ENCODE data around the gene ZFP2.
"Not testable (repeated sequence)": the region's sequence is repeated elsewhere in the genome, so short reads cannot be mapped to it uniquely, and the experiment has no call there.

Gene ZFP2

GRCh38 chr5:178895615-178896571 lies at the start of gene ZFP2:
Gene ZFP2, plus strand, starts transcription at chr5:178895913. Its CDS starts 35,401 bp downstream, at chr5:178931314.
- DNase-seq (ENCODE audit: low read depth in 2 of 2), result peak in 1 of 2 experiments; percentile 17

- no peak for DNase-seq (ENCODE audit: low read depth in 2 of 2)
Measured at GRCh38 chr5:178849316-178849715, 46.4 kb upstream of the ZFP2 start.

DNA sequence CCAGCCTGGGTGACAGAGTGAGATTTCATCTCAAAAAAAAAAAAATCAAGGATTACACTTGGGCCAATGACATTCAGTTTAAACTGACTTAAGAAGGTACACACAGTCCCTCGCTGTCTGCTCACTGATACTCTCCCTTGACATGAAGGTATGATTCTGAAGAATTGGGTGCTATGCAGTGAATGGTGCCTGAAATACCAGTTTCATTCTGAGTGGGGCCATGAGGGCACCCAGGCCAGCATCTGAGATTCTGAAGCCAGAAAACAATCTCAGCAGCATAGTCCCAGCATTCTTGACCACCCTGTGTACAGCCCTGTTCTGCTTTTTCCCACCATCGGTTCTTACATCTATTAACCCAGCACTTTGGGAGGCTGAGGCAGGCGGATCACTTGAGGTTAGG lies 43.8 kb upstream of the ZFP2 start:
- no peak for DNase-seq (ENCODE audit: low read depth in 2 of 2)

GRCh38 chr5:178854284-178854683 lies 41.4 kb upstream of the ZFP2 start:
- no peak for DNase-seq (ENCODE audit: low read depth in 2 of 2)

GRCh38 chr5:178859625-178860521 lies 35.8 kb upstream of the ZFP2 start, which contains the start of gene ZNF354B:
Gene ZNF354B, plus strand, starts transcription at chr5:178859953. Its CDS starts 1,095 bp downstream, at chr5:178861048.
- peak; percentile 69 to 76 for DNase-seq (ENCODE audit: low read depth in 2 of 2)

GRCh38 chr5:178860615-178861014 lies 35.1 kb upstream of the ZFP2 start:
- not testable (repeated sequence) for DNase-seq (ENCODE audit: low read depth in 2 of 2)

- DNase-seq (ENCODE audit: low read depth in 2 of 2), result no peak
Measured at GRCh38 chr5:178861627-178862026, 34.1 kb upstream of the ZFP2 start.

- no peak for DNase-seq (ENCODE audit: low read depth in 2 of 2)
Measured at GRCh38 chr5:178866946-178867345, 28.8 kb upstream of the ZFP2 start.

DNA sequence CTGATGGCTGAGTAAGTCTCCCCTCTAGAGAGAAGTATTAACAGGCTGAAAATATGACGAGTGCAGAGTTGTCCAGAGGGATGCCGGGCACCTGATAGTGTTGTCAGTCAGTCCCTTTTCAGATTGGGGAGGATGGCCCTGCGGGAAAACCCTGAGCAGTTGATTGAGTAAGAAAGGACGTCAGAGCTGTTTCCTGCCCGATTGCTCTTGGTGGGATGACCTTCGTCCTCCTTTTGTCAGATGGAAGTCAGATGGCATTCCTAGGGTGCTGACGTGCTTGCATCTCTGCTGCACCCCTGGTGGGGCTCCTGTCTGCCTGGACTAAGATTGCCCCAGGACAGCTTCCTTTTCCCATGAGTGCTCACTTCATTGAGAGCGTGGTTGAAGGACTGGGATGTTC lies 26.1 kb upstream of the ZFP2 start:
- DNase-seq (ENCODE audit: low read depth in 2 of 2), result no peak

DNA sequence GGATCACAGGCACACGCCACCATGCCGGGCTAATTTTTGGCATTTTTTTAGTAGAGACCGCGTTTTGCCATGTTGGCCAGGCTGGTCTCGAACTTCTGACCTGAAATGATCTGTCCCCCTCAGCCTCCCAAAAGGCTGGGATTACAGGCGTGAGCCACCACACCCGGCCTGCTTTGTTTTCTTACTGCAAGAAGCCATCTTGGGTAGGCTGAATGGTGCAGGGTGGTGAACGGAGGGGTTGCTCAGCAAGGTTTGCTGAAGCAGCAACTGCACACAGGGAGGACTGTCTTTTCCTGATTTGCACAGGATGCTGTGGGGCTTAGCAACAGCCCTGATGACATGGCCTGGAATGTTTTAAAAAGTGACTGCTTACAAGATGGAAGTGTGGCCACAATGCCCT lies 25.3 kb upstream of the ZFP2 start:
- no peak for DNase-seq (ENCODE audit: low read depth in 2 of 2)

DNA sequence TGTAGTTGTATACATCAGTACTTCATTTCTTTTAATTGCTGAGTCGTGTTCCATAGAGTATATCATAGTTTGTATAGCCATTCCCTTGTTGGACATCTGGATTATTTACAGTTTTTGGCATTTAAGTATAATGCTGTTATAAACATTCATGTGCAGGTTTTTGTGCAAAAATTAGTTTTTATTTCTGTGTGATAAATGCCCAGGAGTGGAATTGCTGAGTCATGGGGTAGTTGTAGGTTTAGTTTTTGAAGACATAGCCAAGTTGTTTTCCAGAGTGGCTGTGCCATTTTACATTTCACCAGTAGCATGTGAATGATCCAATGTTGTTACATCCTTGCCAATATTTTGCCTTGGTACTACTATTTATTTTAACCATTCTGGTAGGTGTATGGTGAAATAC lies 23.4 kb upstream of the ZFP2 start:
- no peak for DNase-seq (ENCODE audit: low read depth in 2 of 2)

DNA sequence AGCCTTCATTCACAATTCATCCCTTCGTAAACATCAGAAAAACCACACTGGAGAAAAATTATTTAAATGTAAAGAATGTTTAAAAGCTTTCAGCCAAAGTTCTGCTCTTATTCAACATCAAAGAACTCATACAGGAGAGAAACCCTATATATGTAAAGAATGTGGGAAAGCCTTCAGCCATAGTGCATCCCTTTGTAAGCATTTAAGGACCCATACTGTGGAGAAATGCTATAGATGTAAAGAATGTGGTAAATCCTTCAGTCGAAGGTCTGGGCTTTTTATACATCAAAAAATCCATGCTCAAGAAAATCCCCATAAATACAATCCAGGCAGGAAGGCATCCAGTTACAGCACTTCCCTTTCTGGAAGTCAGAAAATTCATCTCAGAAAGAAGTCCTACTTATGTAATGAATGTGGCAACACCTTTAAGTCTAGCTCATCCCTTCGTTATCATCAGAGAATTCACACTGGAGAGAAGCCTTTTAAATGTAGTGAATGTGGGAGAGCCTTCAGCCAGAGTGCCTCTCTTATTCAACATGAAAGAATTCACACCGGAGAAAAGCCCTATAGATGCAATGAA lies 12.5 kb upstream of the ZFP2 start:
- not testable (repeated sequence) for DNase-seq (ENCODE audit: low read depth in 2 of 2)

DNA sequence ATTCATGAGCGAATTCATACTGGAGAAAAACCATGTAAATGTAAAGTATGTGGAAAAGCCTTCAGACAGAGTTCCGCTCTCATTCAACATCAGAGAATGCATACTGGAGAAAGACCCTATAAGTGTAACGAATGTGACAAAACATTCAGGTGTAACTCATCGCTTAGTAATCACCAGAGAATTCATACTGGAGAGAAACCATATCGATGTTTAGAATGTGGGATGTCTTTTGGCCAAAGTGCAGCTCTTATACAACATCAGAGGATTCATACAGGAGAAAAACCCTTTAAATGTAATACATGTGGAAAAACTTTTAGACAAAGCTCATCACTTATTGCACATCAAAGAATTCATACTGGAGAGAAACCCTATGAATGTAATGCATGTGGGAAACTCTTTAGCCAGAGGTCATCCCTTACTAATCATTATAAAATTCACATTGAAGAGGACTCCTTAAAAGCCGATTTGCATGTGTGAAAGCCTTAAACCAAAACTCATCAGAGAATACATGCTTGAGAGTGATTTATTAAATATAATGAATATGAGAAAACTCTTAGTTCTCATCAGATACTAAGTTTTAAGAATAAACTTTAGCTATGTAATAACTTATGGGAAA lies 11.8 kb upstream of the ZFP2 start:
- DNase-seq (ENCODE audit: low read depth in 2 of 2), result no peak

DNA sequence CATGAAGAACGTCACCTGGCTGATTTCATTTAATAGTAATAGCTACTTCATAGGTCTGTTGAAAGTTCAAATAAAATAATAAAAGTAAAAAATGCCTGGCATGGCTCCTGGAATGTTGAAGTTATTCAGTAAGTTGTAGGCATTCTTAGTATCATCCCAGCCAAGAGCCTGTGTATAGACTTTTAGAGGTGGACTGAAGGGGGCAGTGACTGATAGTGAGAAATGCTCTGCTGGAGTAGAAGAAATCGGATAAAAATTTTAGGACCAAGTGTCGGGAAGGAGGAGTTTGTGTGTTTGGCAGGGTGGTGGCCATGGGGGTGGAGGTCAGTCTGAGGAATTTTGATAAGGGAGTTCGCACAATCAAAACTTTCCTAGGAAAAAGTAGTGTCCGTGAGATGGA lies 3.6 kb downstream of the ZFP2 start:
- no peak for DNase-seq (ENCODE audit: low read depth in 2 of 2)

DNA sequence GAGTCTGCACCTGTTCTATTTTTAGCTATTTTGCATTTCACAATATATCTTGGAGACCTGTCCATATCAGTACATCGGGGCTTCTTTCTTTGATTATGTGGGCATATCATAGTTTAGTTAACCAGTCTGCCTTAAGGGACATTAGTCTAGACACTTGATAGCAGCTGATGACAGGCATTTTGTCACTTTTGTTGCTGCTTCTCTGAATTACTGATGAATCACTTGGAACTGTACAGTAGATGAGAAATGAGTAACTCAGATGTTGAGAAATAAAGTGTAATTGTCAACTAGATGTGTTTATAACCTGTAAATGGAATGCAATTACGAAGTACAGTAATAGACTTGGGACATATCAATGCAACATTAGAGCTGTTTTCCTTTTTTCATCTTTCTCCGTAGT lies 7.1 kb downstream of the ZFP2 start:
- no peak for DNase-seq (ENCODE audit: low read depth in 2 of 2)

- no peak for DNase-seq (ENCODE audit: low read depth in 2 of 2)
Measured at GRCh38 chr5:178931846-178932760, 36.4 kb downstream of the ZFP2 start.

DNA sequence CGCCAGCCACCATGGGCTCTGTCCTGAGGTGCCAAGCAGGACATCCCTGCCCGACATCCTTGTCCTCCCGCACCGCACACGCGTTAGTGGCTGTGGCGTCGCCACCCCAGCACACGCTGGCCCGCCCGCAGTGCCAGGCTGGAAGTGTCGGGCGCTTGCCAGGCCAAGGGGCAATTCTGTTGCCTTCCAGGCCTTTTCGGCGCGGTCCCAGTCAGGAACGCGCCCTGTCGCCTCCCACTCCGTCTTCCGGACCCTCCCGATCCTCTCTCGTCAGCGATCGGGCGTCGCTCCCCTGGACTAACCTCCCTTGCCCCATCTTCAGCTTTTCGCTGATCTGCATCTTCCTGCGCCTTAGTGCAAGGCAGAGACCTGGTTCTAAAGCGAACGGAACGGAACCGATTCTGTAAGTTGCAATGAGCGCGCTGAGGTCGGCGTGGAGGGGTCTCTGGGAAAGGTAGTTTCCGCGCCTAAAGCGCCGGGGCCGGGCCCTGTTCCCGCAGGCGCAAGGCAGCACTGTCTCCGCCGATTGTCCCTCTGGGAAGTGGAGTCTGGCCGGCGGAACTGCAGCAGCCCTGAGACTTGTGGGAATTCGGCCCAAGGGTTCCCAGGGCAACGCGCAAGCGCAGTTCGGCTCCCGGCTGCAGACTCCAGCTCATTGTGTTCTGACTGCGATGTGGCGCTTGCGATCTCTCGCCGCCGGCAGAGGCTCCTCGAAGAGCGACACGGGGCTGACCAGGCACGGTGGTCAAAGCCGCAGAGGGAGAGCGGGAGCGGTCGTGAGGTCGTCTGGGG lies 45.1 kb downstream of the ZFP2 start, which contains the start of gene ZNF454:
ZNF454 (plus strand) TSS at position 630 of the 792 bp plus-strand sequence. CDS start 1,594 bp downstream, outside the sequence.
- DNase-seq (ENCODE audit: low read depth in 2 of 2), result no peak

DNA sequence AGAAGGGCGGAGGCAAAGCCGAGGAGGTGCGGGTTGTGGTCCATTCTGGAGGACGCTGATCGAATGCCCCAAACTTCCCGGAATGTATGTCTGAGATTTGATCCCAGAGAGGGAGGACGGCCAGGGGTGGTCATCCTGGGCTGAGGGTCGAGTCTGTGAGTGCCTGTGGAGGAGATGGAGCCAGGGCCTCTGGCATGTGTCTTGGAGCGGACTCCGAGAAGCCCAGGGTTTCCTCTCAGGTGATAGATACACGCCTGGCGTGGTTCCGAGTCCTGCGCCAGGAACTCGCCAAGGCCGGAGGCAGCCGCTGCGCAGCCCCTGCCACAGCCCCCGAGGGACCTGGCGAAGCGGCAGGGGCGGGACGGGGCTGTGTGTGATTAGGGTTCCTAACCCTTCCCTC lies 45.6 kb downstream of the ZFP2 start:
- DNase-seq (ENCODE audit: low read depth in 2 of 2), result no peak

GRCh38 chr5:178965465-178966055 lies 69.8 kb downstream of the ZFP2 start:
- no peak for DNase-seq (ENCODE audit: low read depth in 2 of 2)

All from stimulated activated CD4-positive, alpha-beta T cell treated with anti-CD3 and anti-CD28 coated beads, Interleukin-12 subunit alpha, Interleukin-12 subunit beta, amount 100 ng/mL, for 24 hours (primary cell).